NCI-H345 treated with DMSO at 0.1 percent for 48 hours (cell line): ENCODE results near the gene AHNAK.
"Not testable (repeated sequence)": the region's sequence is repeated elsewhere in the genome, so short reads cannot be mapped to it uniquely, and the experiment has no call there.

Source experiments
- DNase-seq: peaks from one replicate; lab custom pipeline; 2025; ENCODE audit not compliant: unreplicated experiment; lab: John Stamatoyannopoulos, UW

The AHNAK gene

DNA sequence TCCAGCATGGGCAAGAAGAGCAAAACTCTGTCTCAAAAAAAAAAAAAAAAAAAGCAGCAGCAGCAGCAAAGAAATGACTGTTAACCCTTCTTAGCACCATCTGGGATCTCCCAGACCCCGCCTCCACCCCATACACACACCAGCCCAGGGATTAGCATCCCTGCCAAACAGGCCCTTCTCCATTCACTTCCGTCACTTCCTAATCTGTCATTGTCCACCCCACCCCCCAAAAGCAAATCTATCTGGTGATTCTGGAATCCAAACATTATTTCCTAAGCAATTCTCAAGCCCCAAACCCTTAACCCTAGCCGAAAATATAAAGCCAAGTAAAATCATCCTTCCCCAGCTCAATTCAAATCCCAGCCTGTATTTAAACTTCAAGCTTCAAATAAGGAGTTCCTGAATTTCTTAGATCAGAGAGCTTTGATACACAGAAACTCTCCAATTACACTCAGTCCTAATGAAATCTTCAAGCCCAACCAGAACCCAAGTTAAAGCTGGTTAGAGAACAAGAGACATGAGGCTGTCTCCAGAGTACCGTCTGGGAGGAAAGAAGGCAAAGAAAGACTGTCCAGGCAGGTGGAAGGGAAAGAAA, 6.0 kb upstream of the AHNAK start:
- no peak for DNase-seq

DNA sequence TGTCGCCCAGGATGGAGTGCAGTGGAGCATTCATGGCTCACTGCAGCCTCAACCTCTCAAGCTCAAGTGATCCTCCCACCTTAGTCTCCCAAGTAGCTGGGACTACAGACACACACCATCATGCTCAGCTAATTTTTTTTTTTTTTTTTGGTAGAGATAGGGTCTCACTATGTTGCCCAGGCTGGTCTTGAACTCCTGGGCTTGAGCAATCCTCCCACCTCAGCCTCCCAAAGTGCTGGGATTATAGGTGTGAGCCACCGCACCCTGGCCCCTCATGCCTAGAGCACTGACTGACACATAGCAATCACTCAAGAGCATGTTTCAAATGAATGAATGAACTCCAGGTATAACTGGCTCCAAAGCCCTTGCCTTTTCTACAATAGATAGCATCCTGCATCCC, 3.9 kb upstream of the AHNAK start:
- not testable (repeated sequence) for DNase-seq

DNA sequence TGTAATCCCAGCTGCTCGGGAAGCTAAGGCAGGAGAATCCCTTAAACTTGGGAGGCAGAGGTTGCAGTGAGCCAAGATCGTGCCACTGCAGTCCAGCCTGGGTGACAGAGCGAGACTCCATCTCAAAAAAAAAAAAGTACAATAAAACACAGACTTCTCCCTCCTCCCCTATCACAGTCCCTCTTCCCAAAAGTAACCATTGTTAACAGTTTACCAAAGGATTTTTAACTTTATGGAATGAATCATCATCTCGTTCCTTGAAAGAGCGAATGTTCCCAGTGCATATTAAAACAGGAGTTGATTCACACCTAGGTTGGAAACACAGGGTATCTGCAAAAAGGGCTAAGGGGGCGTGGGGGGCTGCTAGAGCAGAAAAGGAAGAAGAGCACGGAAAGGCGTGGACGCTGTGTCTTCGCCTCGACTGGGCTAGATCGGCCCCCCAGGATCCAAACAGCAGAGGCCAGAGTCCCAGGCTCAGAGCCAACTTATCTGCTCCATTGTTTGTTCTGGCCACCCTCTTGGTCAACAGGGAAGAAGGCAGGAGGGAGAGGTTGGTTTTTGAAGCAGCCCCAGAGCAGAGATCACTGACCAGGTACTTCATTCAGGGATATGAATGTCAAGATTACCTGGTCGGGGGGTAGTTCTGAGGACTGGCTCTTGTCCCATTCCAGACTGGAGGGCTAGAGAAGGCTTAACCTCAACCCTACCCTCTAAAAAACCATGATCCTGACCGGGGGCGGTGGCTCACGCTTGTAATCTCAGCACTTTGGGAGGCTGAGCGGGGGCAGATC, 2.1 kb upstream of the AHNAK start:
- DNase-seq = no peak

DNA sequence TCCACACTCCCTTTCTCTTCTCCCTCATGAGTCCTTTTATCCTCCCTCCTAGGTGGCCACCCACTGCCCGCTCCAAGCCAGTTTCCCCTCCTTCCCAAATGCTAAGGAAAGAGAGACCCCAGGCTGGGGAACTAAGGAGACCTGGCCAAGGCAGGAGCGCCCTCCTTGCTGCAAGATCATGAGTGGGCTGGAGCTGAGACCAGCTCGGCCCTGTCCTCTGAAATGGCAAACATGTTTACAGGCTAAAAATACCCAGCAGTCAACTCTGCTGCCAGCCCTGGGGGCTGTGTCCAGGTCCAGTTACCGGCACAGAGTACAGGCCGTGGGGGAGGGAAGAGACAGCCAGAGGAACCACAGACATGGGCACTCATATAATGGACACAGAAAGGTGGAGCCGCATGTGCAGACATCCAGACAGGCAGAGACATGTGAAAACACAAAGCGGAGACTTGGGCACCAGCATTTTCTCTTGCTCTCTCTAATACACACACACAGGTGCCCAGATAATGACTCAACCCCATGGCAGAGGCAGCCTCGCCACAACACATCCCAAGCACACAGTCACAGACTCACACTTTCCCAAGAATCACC, 1.2 kb upstream of the AHNAK start:
- no peak for DNase-seq

DNA sequence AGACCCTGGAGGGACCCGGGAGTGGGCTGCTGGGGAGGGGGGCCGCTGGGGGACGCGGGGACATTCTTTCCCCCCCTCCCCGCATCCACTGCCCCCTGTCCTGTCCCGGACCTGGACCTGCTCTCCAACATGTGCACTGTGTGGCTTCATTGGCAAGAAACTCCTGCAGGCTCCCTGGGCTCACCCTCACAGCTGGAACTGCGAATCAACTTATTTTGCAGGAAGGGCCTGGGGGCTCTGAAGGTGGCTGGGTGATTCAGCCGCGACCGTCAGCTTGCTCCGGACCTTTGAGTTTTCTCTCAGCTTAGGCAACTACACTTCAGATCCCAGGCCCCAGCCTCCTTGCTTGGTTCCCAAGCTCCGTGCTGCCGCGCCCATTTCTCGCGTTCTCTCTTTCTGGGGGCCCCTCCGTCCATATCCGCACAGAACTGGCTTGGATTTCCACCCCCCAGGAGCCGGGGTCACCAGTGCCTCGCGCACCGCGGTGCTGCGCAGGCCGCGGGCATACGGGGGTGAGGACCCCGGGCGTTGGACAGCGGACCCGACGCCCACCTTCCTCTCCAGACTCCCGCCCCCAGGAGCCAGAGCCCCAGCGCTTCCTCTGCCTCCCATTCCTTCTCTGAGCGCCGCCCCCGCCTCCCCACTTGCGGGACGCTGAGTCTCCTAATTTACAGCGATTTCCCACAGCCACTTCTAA, 471 bp upstream of the AHNAK start:
- no peak for DNase-seq

DNA sequence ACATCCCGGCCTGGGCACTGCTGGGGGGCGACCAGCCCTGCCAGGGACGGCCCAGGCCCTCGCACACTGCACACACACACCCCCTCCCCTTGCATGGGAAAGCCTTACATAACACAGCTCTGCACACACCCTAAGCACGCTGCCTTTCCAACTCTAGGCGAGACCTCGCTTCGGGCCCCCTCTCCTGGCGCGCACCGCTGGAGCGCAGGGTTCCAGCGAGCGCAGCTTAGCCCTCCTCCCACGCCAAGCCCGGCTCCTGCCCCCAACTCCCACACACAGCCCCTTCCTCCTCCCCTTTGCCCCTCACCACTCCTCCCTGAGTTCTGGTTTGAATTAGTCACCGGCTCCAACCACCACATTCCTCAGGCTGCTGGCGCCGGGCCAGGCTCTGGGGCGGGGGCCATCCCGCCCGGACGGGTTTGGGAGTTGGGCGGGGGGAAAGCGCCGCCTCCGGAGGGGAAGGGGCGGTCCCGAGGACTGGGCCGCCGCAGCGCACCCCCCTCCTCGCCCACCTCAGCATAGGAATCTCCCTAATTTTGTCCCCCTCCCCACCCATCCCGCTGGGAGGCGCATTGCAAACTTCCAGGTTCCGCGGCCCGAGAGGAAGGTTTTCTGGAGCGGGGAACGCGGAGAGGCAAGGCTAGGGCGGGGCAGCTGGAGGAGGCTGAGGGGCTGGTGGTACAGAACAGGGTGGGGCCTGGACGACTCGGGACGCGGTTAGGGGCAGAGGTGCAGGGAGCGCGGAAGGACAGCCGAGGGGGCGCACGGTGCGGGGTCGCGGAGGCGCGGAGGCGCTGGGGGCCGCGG, 966 bp downstream of the AHNAK start:
- DNase-seq = no peak

DNA sequence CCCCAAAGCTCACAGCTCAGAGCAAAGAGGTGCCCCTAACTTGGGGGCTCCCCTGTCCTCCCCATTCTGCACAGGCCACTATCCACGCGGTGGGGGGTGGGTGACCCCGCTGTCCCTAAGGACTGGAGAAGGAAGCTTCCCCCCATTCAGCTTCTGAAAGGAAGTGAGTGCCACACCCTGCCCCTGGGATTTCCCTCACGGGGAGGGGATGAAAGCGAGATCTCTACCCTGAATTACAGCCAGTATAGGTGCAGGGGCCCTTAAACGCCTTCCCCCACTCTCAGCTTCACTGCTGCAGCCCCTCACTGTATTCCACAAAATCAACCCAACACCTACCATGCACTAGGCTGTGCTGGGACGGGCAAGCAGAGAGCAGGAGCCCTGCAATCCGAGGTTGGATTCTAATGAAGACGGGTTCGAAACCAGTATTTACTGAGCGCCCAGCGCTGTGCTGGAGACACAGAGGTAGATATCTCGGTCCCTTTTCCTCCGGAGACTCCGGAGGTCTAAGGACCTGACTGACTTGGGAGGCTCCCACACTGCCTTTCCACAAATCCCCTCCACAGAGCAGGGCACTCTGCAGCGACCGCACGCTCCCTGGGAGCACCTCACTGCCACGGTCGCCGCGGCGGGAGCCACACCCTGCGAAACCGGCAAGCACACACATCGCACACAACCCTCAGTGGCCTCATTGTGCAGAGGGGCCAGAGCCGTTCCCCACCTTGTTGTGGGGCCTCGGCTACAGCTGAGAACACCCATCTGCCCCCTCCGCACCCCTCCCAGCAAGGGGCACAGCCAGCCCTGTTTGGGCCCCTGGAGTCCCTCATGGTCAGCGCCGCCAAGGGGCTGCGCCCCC, 1.8 kb downstream of the AHNAK start:
- no peak for DNase-seq

DNA sequence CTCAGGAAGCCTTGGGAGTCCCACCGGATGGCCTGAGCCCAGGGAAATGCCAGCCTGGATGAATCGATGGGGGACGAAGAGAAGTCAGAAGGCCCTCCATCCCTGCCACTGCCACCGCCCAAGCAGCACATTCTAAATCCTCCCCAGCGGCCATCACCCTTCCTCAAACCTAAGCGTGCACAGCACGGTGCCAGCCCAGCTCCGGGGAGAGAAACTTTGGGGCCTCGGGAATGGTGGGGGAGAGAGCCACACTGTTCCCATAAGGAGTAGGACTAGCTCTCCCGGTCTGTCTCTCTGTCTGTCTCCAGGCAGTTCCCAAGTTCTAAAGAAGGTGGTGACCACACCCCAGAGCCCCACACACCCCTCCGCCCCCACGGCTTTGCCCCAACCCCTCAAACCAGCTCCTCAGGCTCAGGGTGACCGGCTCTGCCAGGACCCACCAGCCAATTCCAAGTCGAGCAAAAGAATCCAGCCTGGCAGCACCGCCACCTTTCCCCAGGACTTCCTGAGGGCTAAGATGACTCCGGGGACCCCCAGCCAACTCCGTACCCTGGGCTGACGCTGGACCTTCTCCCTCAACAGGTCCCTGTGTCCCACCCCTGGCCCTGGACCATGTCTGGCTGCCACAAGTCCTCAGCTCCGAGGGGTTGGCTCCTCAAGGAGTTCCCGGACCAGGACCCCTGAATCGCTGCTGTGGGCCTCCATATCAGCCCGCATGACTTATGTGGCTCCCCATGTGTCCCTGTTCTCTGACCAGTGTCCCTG, 2.7 kb downstream of the AHNAK start:
- no peak for DNase-seq

DNA sequence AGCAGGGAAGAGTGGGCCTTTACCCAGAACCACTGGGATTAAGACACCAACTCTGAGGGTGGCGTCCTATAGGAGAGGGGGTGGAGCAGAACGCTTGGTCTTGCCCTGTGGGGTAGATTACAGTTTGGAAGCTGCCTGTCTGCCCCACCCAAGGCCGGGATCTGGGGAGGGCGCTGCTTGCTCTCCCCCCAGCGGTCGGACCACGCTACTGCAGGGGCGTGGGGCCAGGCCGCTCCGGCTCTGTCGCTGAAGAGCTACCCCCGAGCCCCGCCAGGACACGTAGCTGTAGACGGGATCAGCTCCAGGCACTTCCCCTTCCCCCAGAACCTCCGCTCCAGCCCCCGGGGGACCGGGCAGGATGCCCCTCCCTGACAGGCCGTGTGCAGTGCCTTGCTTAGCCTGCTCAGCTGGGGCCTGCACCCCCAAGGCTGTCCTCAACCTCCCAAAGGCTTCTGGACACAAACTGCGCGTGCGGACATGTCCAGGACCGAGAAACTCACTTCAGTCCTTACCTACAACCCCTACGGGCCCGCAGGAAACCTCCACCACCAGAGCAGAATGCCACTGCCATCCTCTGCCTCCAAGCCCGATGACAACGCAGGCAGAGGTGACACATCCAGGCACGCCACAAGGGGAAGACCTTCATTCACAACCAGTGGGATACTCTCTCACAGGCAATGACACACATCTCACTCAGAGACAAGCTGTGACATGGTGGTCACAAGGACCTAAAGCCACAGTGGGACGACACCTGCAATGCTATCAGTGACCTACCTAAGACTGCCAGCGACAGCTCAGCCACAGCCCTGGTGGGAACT, 3.6 kb downstream of the AHNAK start:
- DNase-seq = no peak

DNA sequence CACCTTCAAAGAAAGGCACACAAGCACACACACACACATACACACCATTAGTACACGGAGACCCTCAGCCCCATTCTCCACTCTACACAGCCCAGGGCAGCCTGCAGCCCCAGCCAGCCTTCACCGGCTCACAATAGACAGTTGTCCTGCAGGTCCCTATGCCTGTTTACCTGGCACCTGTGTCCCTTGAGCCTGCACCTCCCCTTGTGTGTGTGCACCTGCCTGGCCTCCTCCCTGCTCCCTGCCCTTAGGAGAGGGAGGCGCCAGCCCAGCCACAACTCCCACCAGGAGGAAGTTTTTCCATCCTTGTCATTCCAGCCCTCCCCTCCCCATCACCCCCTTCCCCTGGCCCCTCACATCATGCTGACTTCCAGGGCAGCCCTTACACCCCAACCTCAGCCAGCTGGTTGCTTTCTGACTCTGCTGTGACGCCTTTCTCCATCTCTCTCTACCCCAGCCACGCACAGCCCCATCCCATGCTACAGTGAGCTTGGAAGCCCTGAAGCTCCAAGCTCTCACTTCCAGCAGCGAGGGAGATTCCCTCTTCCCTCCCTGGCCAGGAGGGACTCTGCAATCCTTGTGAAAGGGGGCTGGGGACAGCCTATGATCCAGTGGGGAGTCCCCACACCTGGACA, 4.4 kb downstream of the AHNAK start:
- no peak for DNase-seq

DNA sequence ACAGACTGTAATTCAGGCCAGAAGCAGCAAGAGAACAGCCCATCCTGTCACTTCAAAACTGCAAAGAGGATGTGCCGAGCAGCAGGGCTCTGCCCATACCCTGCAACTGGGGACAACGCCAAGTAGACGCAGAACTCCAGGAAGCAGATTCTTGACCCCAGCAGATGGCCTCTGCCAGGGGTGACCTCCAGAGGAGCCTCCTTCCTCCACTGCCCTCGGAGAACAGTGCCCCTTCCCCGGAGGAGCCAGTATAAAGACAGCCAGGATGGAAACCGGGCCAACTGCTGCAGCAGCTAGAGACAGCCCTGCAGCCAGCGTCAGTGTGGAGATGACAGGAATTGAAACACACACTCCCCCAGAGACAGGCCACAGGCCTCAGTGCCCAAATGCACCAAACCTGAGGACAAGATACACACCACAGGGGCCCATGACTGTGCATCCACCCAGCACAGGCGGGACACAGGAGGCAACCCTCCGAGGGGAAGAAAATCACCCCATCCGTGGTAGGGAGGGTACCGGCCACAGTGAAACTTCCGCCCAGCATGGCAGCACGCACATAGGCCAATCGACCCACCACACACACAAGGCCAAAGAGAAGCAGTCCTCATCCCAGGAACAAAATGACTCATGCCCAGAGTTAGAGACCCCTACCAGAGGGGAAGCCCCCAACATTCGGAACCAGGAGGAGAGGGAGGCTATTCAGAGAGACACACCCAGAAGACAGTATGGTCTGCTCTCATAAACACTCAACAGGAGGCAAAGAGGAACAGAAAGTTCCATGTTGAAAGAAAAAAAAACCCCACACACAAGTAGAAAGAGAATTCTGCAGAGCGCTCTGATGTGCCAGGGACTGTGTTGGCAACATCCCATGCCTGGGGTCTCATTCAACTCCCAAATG, 5.6 kb downstream of the AHNAK start:
- no peak for DNase-seq

DNA sequence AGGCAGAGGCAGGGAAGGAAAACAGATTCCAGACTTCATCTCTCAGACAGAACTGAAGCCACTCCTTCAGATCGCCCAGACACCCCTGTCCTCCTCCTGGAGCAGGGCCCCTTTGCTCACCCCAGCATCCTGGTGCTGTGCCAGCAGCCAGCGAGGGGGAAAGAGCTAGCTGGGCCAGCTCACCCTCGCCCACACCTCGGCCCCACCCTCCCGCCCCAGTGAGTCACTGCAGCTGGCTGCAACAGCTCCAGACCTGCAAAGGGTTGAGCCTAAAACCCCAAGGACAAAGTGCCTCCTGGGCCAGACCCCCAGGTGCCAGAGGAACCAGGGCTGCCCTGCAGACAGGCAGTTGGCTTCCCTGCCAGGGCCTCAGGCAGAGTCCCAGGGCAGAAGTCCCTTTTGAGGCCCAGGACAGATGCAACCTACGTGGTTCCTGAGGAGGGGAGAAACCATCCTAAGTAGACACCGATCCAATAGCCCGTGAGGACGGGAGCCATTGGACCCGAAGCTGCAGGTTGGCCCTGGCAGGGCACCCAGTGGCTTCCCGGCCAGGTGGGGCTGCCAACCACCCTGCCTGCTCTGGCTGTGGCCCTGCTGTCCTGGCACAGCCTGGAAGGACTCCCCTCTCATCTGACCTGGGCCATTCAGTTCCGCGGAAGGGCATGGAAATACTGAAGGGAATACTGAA, 7.2 kb downstream of the AHNAK start:
- DNase-seq = no peak

DNA sequence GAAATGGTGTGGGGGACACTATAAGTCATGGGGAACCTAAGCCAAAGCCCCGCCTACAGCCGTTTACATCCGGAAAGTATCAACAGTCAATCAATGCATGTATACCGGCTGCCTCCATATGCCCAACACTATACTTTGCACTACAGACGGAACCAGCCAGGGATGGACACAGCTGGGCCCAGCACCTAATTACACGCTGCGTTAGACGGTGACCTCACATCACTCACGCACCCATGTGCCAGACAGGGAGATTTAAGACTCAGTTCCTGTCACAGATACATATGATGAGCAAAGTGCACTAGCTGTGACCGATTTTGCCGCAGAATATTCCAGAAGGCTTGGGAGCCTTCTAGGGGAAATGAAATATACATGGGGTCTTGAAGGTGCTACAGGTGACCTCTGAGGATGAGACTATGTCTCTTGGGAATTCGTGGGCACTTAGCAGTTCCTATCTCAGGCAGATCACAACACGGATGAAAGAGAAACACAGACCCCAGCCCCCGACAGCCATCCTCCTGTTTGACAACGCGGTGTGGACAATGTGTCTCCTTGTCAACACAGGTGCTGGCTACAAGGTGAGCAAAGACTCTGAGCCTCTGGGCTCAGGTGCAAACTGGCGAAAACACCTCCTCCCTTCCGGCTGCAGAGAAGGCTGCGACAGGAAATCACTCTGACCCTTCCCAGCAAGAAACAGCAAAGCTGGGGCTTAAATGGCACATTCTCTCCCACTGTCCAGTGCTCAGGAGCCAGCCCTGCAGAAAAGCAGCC, 8.0 kb downstream of the AHNAK start:
- no peak for DNase-seq

DNA sequence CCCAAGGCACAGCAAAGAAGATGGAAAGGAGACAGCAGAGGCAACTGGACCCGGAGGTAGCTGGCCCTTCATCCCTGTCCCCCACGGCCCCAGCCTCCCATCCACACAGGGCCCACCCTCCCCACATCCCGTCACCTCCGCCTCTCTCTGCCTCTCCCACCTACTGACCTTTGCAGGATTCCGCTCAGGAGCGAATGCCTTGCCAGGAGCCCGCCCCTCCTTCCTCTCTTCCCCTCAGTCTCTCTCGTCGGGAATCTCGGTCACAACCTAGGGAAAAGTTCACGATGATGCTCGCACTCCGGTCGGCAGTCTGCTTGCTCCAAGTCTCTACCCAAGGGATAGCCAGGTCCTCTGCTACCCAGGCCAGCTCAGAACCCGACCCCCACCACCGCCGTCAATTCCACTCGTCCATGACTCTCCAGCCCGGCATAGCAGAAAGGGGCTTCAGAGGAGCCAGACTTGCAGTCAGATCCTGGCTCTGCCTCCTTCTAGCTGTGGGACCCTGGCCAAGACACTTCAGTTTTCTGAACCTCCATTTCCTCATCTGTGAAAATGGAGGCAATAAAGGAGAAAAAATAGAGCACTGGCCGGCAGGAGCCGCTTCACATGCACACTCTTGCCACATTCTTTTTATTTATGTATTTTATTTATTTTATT, 10.2 kb downstream of the AHNAK start:
- no peak for DNase-seq

DNA sequence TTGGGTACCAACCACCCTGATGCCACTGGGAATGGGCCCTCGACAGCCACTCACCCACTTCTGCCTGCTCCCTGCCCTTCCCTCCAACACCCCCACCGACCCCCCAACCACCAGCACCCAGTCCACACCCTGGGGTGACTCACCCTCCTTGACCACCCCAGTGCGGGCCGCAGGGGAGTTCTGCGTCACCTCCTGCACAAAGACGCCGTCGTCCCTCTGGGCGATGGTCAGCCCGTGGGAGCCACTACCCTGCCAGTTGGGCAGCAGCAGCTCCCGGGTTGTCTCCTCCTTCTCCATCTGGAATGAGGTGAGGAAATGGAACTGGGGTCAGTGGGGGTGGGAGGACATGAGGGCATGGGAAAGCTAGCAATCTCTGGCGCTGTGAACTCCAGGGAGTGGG, 10.8 kb downstream of the AHNAK start:
- DNase-seq = no peak
